ENCODE data around the gene SIRT6.
"Not testable (repeated sequence)": the region's sequence is repeated elsewhere in the genome, so short reads cannot be mapped to it uniquely, and the experiment has no call there.

SIRT6 gene

DNA sequence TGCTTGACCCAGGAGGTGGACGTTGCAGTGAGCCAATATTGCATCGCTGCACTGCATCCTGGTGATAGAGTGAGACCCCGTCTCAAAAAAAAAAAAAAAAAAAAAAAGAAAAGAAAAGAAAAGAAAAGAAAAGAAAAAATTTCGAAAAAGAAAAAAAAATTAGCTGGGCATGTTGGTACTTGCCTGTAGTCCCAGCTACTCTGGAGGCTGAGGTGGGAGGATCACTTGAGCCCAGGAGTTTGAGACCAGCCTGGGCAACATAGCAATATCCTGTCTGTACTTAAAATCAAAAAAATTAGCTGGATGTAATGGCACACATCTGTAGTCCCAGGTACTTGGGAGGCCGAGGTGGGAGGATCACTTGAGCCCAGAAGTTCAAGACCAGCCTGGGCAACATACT is 49.8 kb upstream of the SIRT6 start:
- TF ChIP-seq ZNF362 (tag by site-specific recombination; IDR thresholded peaks at IDR 0.05): peak; percentile 66
- peak; percentile 67; the same call in 1 of the 2 replicates for TF ChIP-seq ZNF394 (tag by site-specific recombination; IDR thresholded peaks at IDR 0.05; ENCODE audit: borderline replicate concordance)
- not testable (repeated sequence) for H3K36me3 ChIP-seq (ENCODE audit: control insufficient read depth in 2 of 2, insufficient read depth in 1 of 2, low read length in 2 of 2); H3K4me3 ChIP-seq (ENCODE audit: low read depth, low read length); H3K4me1 ChIP-seq (ENCODE audit: control insufficient read depth, insufficient read depth, low read length); H3K27ac ChIP-seq (ENCODE audit: extremely low read depth, low read depth, low read length); H3K9me3 ChIP-seq (ENCODE audit: control insufficient read depth, insufficient read depth, low read depth, low read length)
- ChIA-PET POLR2A (interaction anchor here (0.6 to 0.7 kb wide), 5 partner anchors 90 to 355 kb away, joined by 3 to 5 read pairs (median 5); partner anchors contain the start of genes PLIN4 and PLIN5), CTCF (interaction anchor here (0.5 to 2.7 kb wide), 6 partner anchors 8 to 1291 kb away, joined by 3 to 13 read pairs (median 4); partner anchors contain the start of gene YJU2)

DNA sequence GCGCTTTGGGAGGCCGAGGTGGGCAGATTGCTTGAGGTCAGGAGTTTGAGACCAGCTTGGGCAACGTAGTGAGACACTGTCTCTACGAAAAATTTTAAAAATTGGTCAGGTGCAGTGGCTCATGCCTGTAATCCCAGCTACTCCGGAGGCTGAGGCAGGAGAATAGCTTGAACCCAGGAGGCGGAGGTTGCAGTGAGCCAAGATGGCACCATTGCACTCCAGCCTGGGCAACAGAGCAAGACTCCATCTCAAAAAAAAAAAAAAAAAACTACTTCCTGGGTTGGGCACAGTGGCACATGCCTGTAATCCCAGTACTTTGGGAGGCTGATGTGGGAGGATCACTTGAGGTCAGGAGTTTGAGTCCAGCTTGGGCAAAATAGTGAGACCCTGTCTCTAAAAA is 49.2 kb upstream of the SIRT6 start:
- not testable (repeated sequence) for H3K27ac ChIP-seq (ENCODE audit: extremely low read depth, low read depth, low read length); H3K4me1 ChIP-seq (ENCODE audit: control insufficient read depth, insufficient read depth, low read length); H3K4me3 ChIP-seq (ENCODE audit: low read depth, low read length); H3K36me3 ChIP-seq (ENCODE audit: control insufficient read depth in 2 of 2, insufficient read depth in 1 of 2, low read length in 2 of 2); H3K9me3 ChIP-seq (ENCODE audit: control insufficient read depth, insufficient read depth, low read depth, low read length)
- CTCF ChIA-PET: interaction anchor here (0.6 kb wide), 1 partner anchor 25 kb away, joined by 3 read pairs; no protein-coding TSS in a partner anchor
- POLR2A ChIA-PET: interaction anchor here (0.7 kb wide), 2 partner anchors 90 to 197 kb away, joined by 3 to 5 read pairs; no protein-coding TSS in a partner anchor
- peak; percentile 92 for TF ChIP-seq ZNF121 (tag by site-specific recombination; IDR thresholded peaks at IDR 0.05)

GRCh38 chr19:4230237-4230636 is 47.9 kb upstream of the SIRT6 start:
- H3K4me3 ChIP-seq (ENCODE audit: low read depth, low read length); H3K9me3 ChIP-seq (ENCODE audit: control insufficient read depth, insufficient read depth, low read depth, low read length); H3K36me3 ChIP-seq (ENCODE audit: control insufficient read depth in 2 of 2, insufficient read depth in 1 of 2, low read length in 2 of 2); H3K4me1 ChIP-seq (ENCODE audit: control insufficient read depth, insufficient read depth, low read length); H3K27ac ChIP-seq (ENCODE audit: extremely low read depth, low read depth, low read length): not testable (repeated sequence)
- ChIA-PET POLR2A (interaction anchor here (0.8 kb wide), 1 partner anchor 245 kb away, joined by 3 read pairs; the partner anchor contains the start of gene EEF2), CTCF (interaction anchor here (0.7 kb wide), 1 partner anchor 14 kb away, joined by 3 read pairs; no protein-coding TSS in a partner anchor)

- CTCF ChIA-PET: interaction anchor here (0.6 kb wide), 1 partner anchor 233 kb away, joined by 4 read pairs; no protein-coding TSS in a partner anchor
- H3K4me1 ChIP-seq (ENCODE audit: control insufficient read depth, insufficient read depth, low read length): no peaks in the 10 kb centered on the region
- no peaks in the 10 kb centered on the region for H3K36me3 ChIP-seq (ENCODE audit: control insufficient read depth in 2 of 2, insufficient read depth in 1 of 2, low read length in 2 of 2)
- POLR2A ChIA-PET: interaction anchor here (0.8 kb wide), 1 partner anchor 244 kb away, joined by 3 read pairs; the partner anchor contains the start of gene EEF2
- no peak within 1 kb of the TSS for H3K27ac ChIP-seq (ENCODE audit: extremely low read depth, low read depth, low read length)
- H3K4me3 ChIP-seq (ENCODE audit: low read depth, low read length): no peak within 1 kb of the TSS
- H3K9me3 ChIP-seq (ENCODE audit: control insufficient read depth, insufficient read depth, low read depth, low read length): no peaks in the 10 kb centered on the region
- peak; percentile 77 for TF ChIP-seq EGR2 (tag by site-specific recombination; IDR thresholded peaks at IDR 0.05; ENCODE audit: low read depth)
- TF ChIP-seq, protein P1, sequence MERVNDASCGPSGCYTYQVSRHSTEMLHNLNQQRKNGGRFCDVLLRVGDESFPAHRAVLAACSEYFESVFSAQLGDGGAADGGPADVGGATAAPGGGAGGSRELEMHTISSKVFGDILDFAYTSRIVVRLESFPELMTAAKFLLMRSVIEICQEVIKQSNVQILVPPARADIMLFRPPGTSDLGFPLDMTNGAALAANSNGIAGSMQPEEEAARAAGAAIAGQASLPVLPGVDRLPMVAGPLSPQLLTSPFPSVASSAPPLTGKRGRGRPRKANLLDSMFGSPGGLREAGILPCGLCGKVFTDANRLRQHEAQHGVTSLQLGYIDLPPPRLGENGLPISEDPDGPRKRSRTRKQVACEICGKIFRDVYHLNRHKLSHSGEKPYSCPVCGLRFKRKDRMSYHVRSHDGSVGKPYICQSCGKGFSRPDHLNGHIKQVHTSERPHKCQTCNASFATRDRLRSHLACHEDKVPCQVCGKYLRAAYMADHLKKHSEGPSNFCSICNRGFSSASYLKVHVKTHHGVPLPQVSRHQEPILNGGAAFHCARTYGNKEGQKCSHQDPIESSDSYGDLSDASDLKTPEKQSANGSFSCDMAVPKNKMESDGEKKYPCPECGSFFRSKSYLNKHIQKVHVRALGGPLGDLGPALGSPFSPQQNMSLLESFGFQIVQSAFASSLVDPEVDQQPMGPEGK (tag by site-specific recombination; IDR thresholded peaks at IDR 0.05): 0 out of 2 replicates have a peak, but pooled peaks have one; percentile 57
- TF ChIP-seq ZSCAN30 (tag by site-specific recombination; IDR thresholded peaks at IDR 0.05): no peak
- peak; percentile 82 for TF ChIP-seq GLIS2 (tag by site-specific recombination; IDR thresholded peaks at IDR 0.05)
- 0 out of 2 replicates have a peak, but pooled peaks have one; percentile 27 for TF ChIP-seq SP7 (tag by site-specific recombination; IDR thresholded peaks at IDR 0.05)
- 0 out of 2 replicates have a peak, but pooled peaks have one; percentile 9 for TF ChIP-seq ZBTB10 (tag by site-specific recombination; IDR thresholded peaks at IDR 0.05)
- TF ChIP-seq PRDM10 (tag by site-specific recombination; IDR thresholded peaks at IDR 0.05): peak; percentile 35; the same call in 1 of the 2 replicates
- no peak for TF ChIP-seq ZNF510 (tag by site-specific recombination; IDR thresholded peaks at IDR 0.05; ENCODE audit: insufficient replicate concordance)
- TF ChIP-seq GLIS1 (tag by site-specific recombination; IDR thresholded peaks at IDR 0.05): peak; percentile 84
These were observed 47.0 kb upstream of the SIRT6 start, which contains the start of gene EBI3 for GRCh38 chr19:4229179-4229931. Gene EBI3 (plus strand): TSS chr19:4229523. CDS start chr19:4229551, 28 bp downstream.

All from HEK293 (cell line).